H1 (cell line): ENCODE measurements around the gene RAB40C. TPM values are rescaled to one million over a fixed set of nuclear protein-coding genes. Genes with fewer than 3 reads are reported as not detected.

Source experiments
- CTCF ChIA-PET: fragments of 300-600 bp; sonication (Branson Sonifier 250); formaldehyde crosslinking; loops from one replicate; lab custom pipeline; 2021; ENCODE audit not compliant: partially characterized antibody; lab: Charles Lee
- POLR2A ChIA-PET: fragments of 300-600 bp; sonication (Branson Sonifier 250); formaldehyde crosslinking; loops from one replicate; lab custom pipeline; 2021; ENCODE audit warnings: inconsistent platforms; ENCODE audit not compliant: partially characterized antibody; lab: Charles Lee
- DNase-seq, 2 experiments: peaks; one replicate each; pipeline versions ENCODE4 v3.0.0 to v3.0.0-alpha.2; 2010 to 2022; ENCODE audit warnings: low spot score in 2 of 2, low read depth in 1 of 2, mixed read lengths in 1 of 2
- FAIRE-seq: peaks from 2 replicates; lab custom pipeline; 2011; peaks lifted over from hg19 to GRCh38; lab: Jason Lieb, UNC
- H2AFZ ChIP-seq: 2 replicates; pipeline ENCODE4 v1.8.1; 2012; ENCODE audit warnings: low read length, inconsistent platforms
- H2AK5ac ChIP-seq: 2 replicates; pipeline ENCODE4 v1.6.1; 2013; ENCODE audit warnings: low read depth, low read length
- H2BK120ac ChIP-seq: replicated peaks from 2 replicates; pipeline ENCODE3; 2013; ENCODE audit warnings: low read depth, low read length, inconsistent platforms
- H2BK12ac ChIP-seq: 2 replicates; pipeline ENCODE4 v1.6.1; 2013; ENCODE audit warnings: low read depth, low read length
- H2BK15ac ChIP-seq: 2 replicates; pipeline ENCODE4 v1.6.1; 2013; ENCODE audit warnings: low read length
- H2BK20ac ChIP-seq: 2 replicates; pipeline ENCODE4 v1.6.1; 2013; ENCODE audit warnings: low read length
- H2BK5ac ChIP-seq: 2 replicates; pipeline ENCODE4 v1.6.1; 2013; ENCODE audit warnings: low read depth, low read length
- H3K14ac ChIP-seq: 2 replicates; pipeline ENCODE4 v1.6.1; 2013; ENCODE audit warnings: inconsistent platforms; ENCODE audit not compliant: insufficient read length
- H3K18ac ChIP-seq: 2 replicates; pipeline ENCODE4 v1.6.1; 2013; ENCODE audit warnings: low read length; ENCODE audit errors: extremely low read depth
- H3K23ac ChIP-seq: 2 replicates; pipeline ENCODE4 v1.6.1; 2013; ENCODE audit warnings: inconsistent platforms; ENCODE audit not compliant: insufficient read length
- H3K23me2 ChIP-seq: 2 replicates; pipeline ENCODE4 v1.6.1; 2013; ENCODE audit warnings: low read depth, low read length
- H3K27ac ChIP-seq: 2 replicates; pipeline ENCODE4 v1.6.1; 2011; ENCODE audit warnings: low read depth, low read length, inconsistent platforms
- H3K27me3 ChIP-seq, 4 experiments: replicated peaks in 1 of 4; 1 replicate in 1 of 4; 2 replicates in 3 of 4; pipeline versions ENCODE4 v1.6.1 to v1.8.1; 2011 to 2013; ENCODE audit warnings: low read length in 3 of 4, mild to moderate bottlenecking in 3 of 4, inconsistent platforms in 2 of 4, mixed read lengths in 2 of 4, moderate library complexity in 1 of 4; ENCODE audit not compliant: control insufficient read depth in 3 of 4, insufficient read depth in 3 of 4; ENCODE audit errors: extremely low read depth in 1 of 4
- H3K36me3 ChIP-seq, 4 experiments: 2 replicates each; pipeline versions ENCODE4 v1.6.1 to v1.8.1; 2011 to 2013; ENCODE audit warnings: mild to moderate bottlenecking in 4 of 4, low read length in 3 of 4, moderate library complexity in 2 of 4, control low read depth in 1 of 4, inconsistent platforms in 1 of 4; ENCODE audit not compliant: insufficient read depth in 4 of 4, control insufficient read depth in 2 of 4
- H3K4ac ChIP-seq: replicated peaks from 2 replicates; pipeline ENCODE3; 2013; ENCODE audit warnings: low read length, low read depth, mixed read lengths, inconsistent platforms; ENCODE audit not compliant: insufficient read length
- H3K4me1 ChIP-seq, 4 experiments: replicated peaks in 1 of 4; 1 replicate in 1 of 4; 2 replicates in 3 of 4; pipeline versions ENCODE4 v1.6.1 to v1.8.1; 2011 to 2013; ENCODE audit warnings: low read length in 3 of 4, inconsistent platforms in 2 of 4, mixed read lengths in 1 of 4; ENCODE audit not compliant: insufficient read depth in 4 of 4, control insufficient read depth in 3 of 4
- H3K4me2 ChIP-seq, 2 experiments: 2 replicates each; pipeline versions ENCODE4 v1.6.1 to v1.8.1; 2011 to 2013; ENCODE audit warnings: low read depth in 2 of 2, low read length in 2 of 2, control low read depth in 1 of 2, inconsistent platforms in 1 of 2, mild to moderate bottlenecking in 1 of 2; ENCODE audit not compliant: insufficient read depth in 1 of 2
- H3K4me3 ChIP-seq, 4 experiments: fragments of 200-600, 300-600 bp in 1 of 4; sonication (generic), shearing (Covaris generic), sonication (Bioruptor Twin) in 1 of 4; 2 replicates each; pipeline versions ENCODE4 v1.5.1 to v1.8.1; 2011 to 2016; ENCODE audit warnings: low read length in 4 of 4, low read depth in 3 of 4, control low read depth in 2 of 4, inconsistent platforms in 2 of 4, mild to moderate bottlenecking in 2 of 4, mixed read lengths in 1 of 4, moderate library complexity in 1 of 4; ENCODE audit not compliant: insufficient read depth in 2 of 4; ENCODE audit errors: extremely low read depth in 1 of 4
- H3K56ac ChIP-seq: replicated peaks from 2 replicates; pipeline ENCODE3; 2013; ENCODE audit warnings: low read depth, mild to moderate bottlenecking, mixed read lengths, low read length, inconsistent platforms; ENCODE audit not compliant: insufficient read length
- H3K79me1 ChIP-seq: 2 replicates; pipeline ENCODE4 v1.6.1; 2013; ENCODE audit warnings: low read depth, low read length, control low read depth
- H3K79me2 ChIP-seq, 2 experiments: 2 replicates each; pipeline versions ENCODE4 v1.6.1 to v1.8.1; 2012 to 2013; ENCODE audit warnings: low read length in 2 of 2, mild to moderate bottlenecking in 2 of 2, inconsistent platforms in 1 of 2; ENCODE audit not compliant: insufficient read depth in 2 of 2, control insufficient read depth in 1 of 2
- H3K9ac ChIP-seq, 4 experiments: replicated peaks in 1 of 4; 1 replicate in 1 of 4; 2 replicates in 3 of 4; pipeline versions ENCODE4 v1.6.1 to v1.8.1; 2011 to 2013; ENCODE audit warnings: low read depth in 3 of 4, low read length in 3 of 4, control low read depth in 2 of 4, mild to moderate bottlenecking in 2 of 4, moderate library complexity in 2 of 4, inconsistent platforms in 1 of 4; ENCODE audit errors: extremely low read depth in 1 of 4
- H3K9me3 ChIP-seq, 2 experiments: 2 replicates each; pipeline versions ENCODE4 v1.6.1 to v1.8.1; 2012 to 2013; ENCODE audit warnings: mild to moderate bottlenecking in 2 of 2, moderate library complexity in 2 of 2, control low read depth in 1 of 2, inconsistent platforms in 1 of 2, low read depth in 1 of 2, low read length in 1 of 2, mixed read lengths in 1 of 2; ENCODE audit not compliant: insufficient read depth in 2 of 2
- H4K20me1 ChIP-seq, 2 experiments: replicated peaks in 1 of 2; 2 replicates each; pipeline versions ENCODE3 to v1.8.1; 2011 to 2013; ENCODE audit warnings: inconsistent platforms in 2 of 2, low read length in 2 of 2, mild to moderate bottlenecking in 1 of 2; ENCODE audit not compliant: insufficient read depth in 2 of 2, control insufficient read depth in 1 of 2
- H4K5ac ChIP-seq: 2 replicates; pipeline ENCODE4 v1.6.1; 2013; ENCODE audit warnings: low read length, low read depth, mixed read lengths, inconsistent platforms; ENCODE audit not compliant: insufficient read length
- H4K8ac ChIP-seq: 2 replicates; pipeline ENCODE4 v1.8.0; 2013; ENCODE audit warnings: mild to moderate bottlenecking, moderate library complexity, low read length, inconsistent platforms; ENCODE audit not compliant: insufficient read depth; ENCODE audit errors: extremely low read depth
- H4K91ac ChIP-seq: replicated peaks from 2 replicates; pipeline ENCODE3; 2013; ENCODE audit warnings: low read length, mixed read lengths, inconsistent platforms; ENCODE audit not compliant: insufficient read length
- CEBPB ChIP-seq: IDR thresholded peaks from 2 replicates; pipeline ENCODE4 v1.6.1; 2012; ENCODE audit warnings: low read depth, low read length
- CREB1 ChIP-seq: IDR thresholded peaks from 2 replicates; pipeline ENCODE4 v1.6.1; 2012; ENCODE audit warnings: inconsistent platforms
- FOSL1 ChIP-seq: IDR thresholded peaks from 2 replicates; pipeline ENCODE4 v1.6.1; 2011; ENCODE audit warnings: mild to moderate bottlenecking, low read depth, low read length, moderate library complexity; ENCODE audit not compliant: insufficient read depth
- GTF2F1 ChIP-seq: IDR thresholded peaks from 2 replicates; pipeline ENCODE4 v1.6.1; 2012; ENCODE audit warnings: low read depth, low read length, improper control_type of control experiment, borderline replicate concordance
- JUND ChIP-seq: IDR thresholded peaks from 2 replicates; pipeline ENCODE4 v1.6.1; 2011; ENCODE audit warnings: mild to moderate bottlenecking, improper control_type of control experiment, low read length
- POU5F1 ChIP-seq: IDR thresholded peaks from 2 replicates; pipeline ENCODE4 v1.6.1; 2011; ENCODE audit warnings: low read depth, mild to moderate bottlenecking, low read length, moderate library complexity
- SAP30 ChIP-seq: fragments of 300-600 bp; sonication (generic); IDR thresholded peaks from 2 replicates; pipeline ENCODE4 v1.7.1; 2012; ENCODE audit warnings: low read length, moderate library complexity, mild to moderate bottlenecking, inconsistent platforms; ENCODE audit not compliant: insufficient read depth, insufficient replicate concordance
- TAF7 ChIP-seq: optimal IDR thresholded peaks from 2 replicates; pipeline ENCODE3; 2011; ENCODE audit warnings: low read depth, mild to moderate bottlenecking, inconsistent platforms, low read length, moderate library complexity, borderline replicate concordance
- WGBS, 2 experiments: shearing (Covaris generic) in 1 of 2; methylation state at CpG; one replicate each; pipeline versions ENCODE4 v1.1.6 to v1.1.7; 2013 to 2015; ENCODE audit warnings: low lambda C conversion rate in 2 of 2, mixed read lengths in 2 of 2, inconsistent platforms in 1 of 2, low coverage in 1 of 2, missing lambda C conversion rate in 1 of 2; ENCODE audit not compliant: insufficient replicate concordance in 2 of 2, insufficient coverage in 1 of 2, insufficient read length in 1 of 2; ENCODE audit errors: extremely low coverage in 1 of 2, missing lambda C conversion rate in 1 of 2; 5-methylcytosine and 5-hydroxymethylcytosine counted together
- polyA plus RNA-seq, 7 experiments: library from polyadenylated mRNA; depleted of rRNA in 3 of 7; stranded (reverse) in 5 of 7; unstranded in 2 of 7; fragments of >200 nt in 5 of 7; fragments of 200-250 nt in 2 of 7; gene quantifications; 1 replicate in 5 of 7; 2 replicates in 1 of 7; 4 replicates in 1 of 7; pipeline versions ENCODE4 v1.2.1 to v1.2.3, GENCODE V29; 2011 to 2013; ENCODE audit warnings: missing spikeins in 2 of 7, mixed read lengths in 2 of 7
- total RNA-seq: library from RNA; stranded (reverse); fragmentation: NEBNext Ultra II Directional; extraction: Animal tissue kit (Norgen Biotek cat#: 25700); gene quantifications from 2 replicates; pipeline ENCODE4 v1.2.1, GENCODE V29; 2021

RAB40C gene
- total and polyA plus RNA-seq, 2 of the 8 experiments (the other 6 are each of a cell fraction or from before 2014, with no cell fraction given): 13.9 to 15.6 TPM

- Histone ChIP-seq H3K27me3 (peaks cover 0 to 2% (median 0%) of the 10 kb centered on the region in 4 experiments; a peak in 2 of 7 replicates), H3K4me3 (no peak overlapping the region), H2AK5ac (no peak overlapping the region), H2AFZ (no peak overlapping the region), H3K9ac (no peak overlapping the region), H3K4ac (no peak overlapping the region), H4K91ac (no peak overlapping the region), H3K23me2 (peaks cover 12% of the 10 kb centered on the region), H2BK20ac (no peak overlapping the region), H3K79me2 (peaks cover 0 to 13% of the 10 kb centered on the region in 2 experiments; a peak in 1 of 4 replicates), H4K20me1 (peaks cover 5 to 27% of the 10 kb centered on the region in 2 experiments), H3K23ac (no peak overlapping the region), H3K9me3 (no peaks in the 10 kb centered on the region), H3K18ac (no peak overlapping the region), H3K79me1 (peaks cover 13% of the 10 kb centered on the region), H3K14ac (no peak overlapping the region), H3K4me1 (peaks cover 0 to 19% (median 17%) of the 10 kb centered on the region in 4 experiments; a peak in 6 of 7 replicates), H4K5ac (no peak overlapping the region), H2BK120ac (no peak overlapping the region), H2BK15ac (no peak overlapping the region), H2BK12ac (no peak overlapping the region), H2BK5ac (no peak overlapping the region), H3K4me2 (no peak overlapping the region), H4K8ac (no peak overlapping the region), H3K36me3 (peaks cover 14 to 44% (median 33%) of the 10 kb centered on the region in 4 experiments), H3K56ac (no peak overlapping the region), H3K27ac (no peak overlapping the region)
- CTCF ChIA-PET: interaction anchor here (1.3 to 12.0 kb wide), 3 partner anchors 12 to 89 kb away, joined by 5 to 75 read pairs (median 7); partner anchors contain the start of gene WDR24
- TF ChIP-seq POU5F1 (no peak), CEBPB (no peak), GTF2F1 (no peak), JUND (no peak), CREB1 (no peak), SAP30 (no peak), FOSL1 (no peak), TAF7 (no peak)
- no peak for DNase-seq
- WGBS, 2 experiments: 94% methylated on average over 18 of the region's 40 CpGs; no CpG with 5 or more reads in 1 of the 2 experiments
- POLR2A ChIA-PET: interaction anchor here (0.8 to 17.4 kb wide), 6 partner anchors 6 to 38 kb away, joined by 3 to 214 read pairs (median 4); partner anchors contain the start of genes JMJD8, RHBDL1, RHOT2 and STUB1
- no peak for FAIRE-seq
Observed at GRCh38 chr16:671353-672131, 81.7 kb downstream of the RAB40C start.
